GM12865 (cell line): ENCODE results near the gene ECT2L.

Source experiments
- DNase-seq: peaks from one replicate; pipeline ENCODE4 v3.0.0; 2010; ENCODE audit warnings: low read depth
- H3K4me3 ChIP-seq: 2 replicates; pipeline ENCODE4 v1.5.1; 2011; ENCODE audit warnings: mild to moderate bottlenecking, low read depth, low read length, control low read depth
- CTCF ChIP-seq: IDR thresholded peaks from 2 replicates; pipeline ENCODE4 v1.5.1; 2011; ENCODE audit warnings: low read length, control low read depth, low read depth, inconsistent platforms; ENCODE audit not compliant: insufficient read depth; ENCODE audit errors: missing control alignments

Gene ECT2L

GRCh38 chr6:138857775-138858174, 61.9 kb downstream of the ECT2L start:
- no peak overlapping the region for H3K4me3 ChIP-seq
- TF ChIP-seq CTCF: no peak
- DNase-seq: no peak

GRCh38 chr6:138862456-138862855, 66.6 kb downstream of the ECT2L start:
- no peak for DNase-seq
- no peak for TF ChIP-seq CTCF

GRCh38 chr6:138863321-138863720, 67.4 kb downstream of the ECT2L start:
- no peak for TF ChIP-seq CTCF
- H3K4me3 ChIP-seq: no peak overlapping the region
- DNase-seq: no peak

More at GRCh38 chr6:138862456-138862855, 66.6 kb downstream of the ECT2L start:
- no peak overlapping the region for H3K4me3 ChIP-seq

- DNase-seq: no peak
- TF ChIP-seq CTCF: no peak
- no peak overlapping the region for H3K4me3 ChIP-seq
Measured at GRCh38 chr6:138864343-138864890, 68.5 kb downstream of the ECT2L start.

GRCh38 chr6:138865480-138866109, 69.7 kb downstream of the ECT2L start:
- no peak for DNase-seq
- TF ChIP-seq CTCF: no peak
- no peak overlapping the region for H3K4me3 ChIP-seq

- TF ChIP-seq CTCF: no peak
- H3K4me3 ChIP-seq: no peak overlapping the region
- no peak for DNase-seq
Measured at GRCh38 chr6:138868181-138868580, 72.3 kb downstream of the ECT2L start.

- no peak for DNase-seq
- no peak for TF ChIP-seq CTCF
Measured at GRCh38 chr6:138869398-138869797, 73.5 kb downstream of the ECT2L start.

More at GRCh38 chr6:138869398-138869797, 73.5 kb downstream of the ECT2L start:
- no peak overlapping the region for H3K4me3 ChIP-seq
